Measurements from ENCODE around the gene CEP89.
"Not testable (repeated sequence)": the region's sequence is repeated elsewhere in the genome, so short reads cannot be mapped to it uniquely, and the experiment has no call there.

Gene CEP89

GRCh38 chr19:32877323-32877912 lies 94.3 kb downstream of the CEP89 start:
- in situ Hi-C loops (cut with HindIII; ENCODE audit: low pct_unique_long_range_greater_than_20kb, low sequenced_read_pairs), result no loop called here
- DNase-seq (ENCODE audit: low read depth in 1 of 2, low spot score in 1 of 2), result no peak
- no peak for TF ChIP-seq JUND (IDR thresholded peaks at IDR 0.05; ENCODE audit: low read depth)

- no peak for DNase-seq (ENCODE audit: low read depth in 1 of 2, low spot score in 1 of 2)
- in situ Hi-C loops (cut with HindIII; ENCODE audit: low pct_unique_long_range_greater_than_20kb, low sequenced_read_pairs), result no loop called here
- TF ChIP-seq JUND (IDR thresholded peaks at IDR 0.05; ENCODE audit: low read depth), result no peak
Observed at GRCh38 chr19:32876919-32877285, 94.9 kb downstream of the CEP89 start.

- TF ChIP-seq JUND (IDR thresholded peaks at IDR 0.05; ENCODE audit: low read depth), result no peak
- no peak for DNase-seq (ENCODE audit: low read depth in 1 of 2, low spot score in 1 of 2)
- in situ Hi-C loops (cut with HindIII; ENCODE audit: low pct_unique_long_range_greater_than_20kb, low sequenced_read_pairs), result no loop called here
Observed at GRCh38 chr19:32876236-32876918, 95.4 kb downstream of the CEP89 start.

GRCh38 chr19:32875428-32875827 lies 96.3 kb downstream of the CEP89 start:
- no peak for TF ChIP-seq JUND (IDR thresholded peaks at IDR 0.05; ENCODE audit: low read depth)
- DNase-seq (ENCODE audit: low read depth in 1 of 2, low spot score in 1 of 2), result no peak
- in situ Hi-C loops (cut with HindIII; ENCODE audit: low pct_unique_long_range_greater_than_20kb, low sequenced_read_pairs), result no loop called here

GRCh38 chr19:32874605-32875004 lies 97.2 kb downstream of the CEP89 start:
- in situ Hi-C loops (cut with HindIII; ENCODE audit: low pct_unique_long_range_greater_than_20kb, low sequenced_read_pairs), result no loop called here
- no peak for DNase-seq (ENCODE audit: low read depth in 1 of 2, low spot score in 1 of 2)
- no peak for TF ChIP-seq JUND (IDR thresholded peaks at IDR 0.05; ENCODE audit: low read depth)

- TF ChIP-seq JUND (IDR thresholded peaks at IDR 0.05; ENCODE audit: low read depth), result no peak
- in situ Hi-C loops (cut with HindIII; ENCODE audit: low pct_unique_long_range_greater_than_20kb, low sequenced_read_pairs), result no loop called here
- DNase-seq (ENCODE audit: low read depth in 1 of 2, low spot score in 1 of 2), result no peak
Observed at GRCh38 chr19:32873247-32873959, 98.4 kb downstream of the CEP89 start.

- no peak for DNase-seq (ENCODE audit: low read depth in 1 of 2, low spot score in 1 of 2)
- TF ChIP-seq JUND (IDR thresholded peaks at IDR 0.05; ENCODE audit: low read depth), result no peak
- in situ Hi-C loops (cut with HindIII; ENCODE audit: low pct_unique_long_range_greater_than_20kb, low sequenced_read_pairs), result no loop called here
Observed at GRCh38 chr19:32872391-32872790, 99.4 kb downstream of the CEP89 start.

- no peak for TF ChIP-seq JUND (IDR thresholded peaks at IDR 0.05; ENCODE audit: low read depth)
- in situ Hi-C loops (cut with HindIII; ENCODE audit: low pct_unique_long_range_greater_than_20kb, low sequenced_read_pairs), result no loop called here
- DNase-seq (ENCODE audit: low read depth in 1 of 2, low spot score in 1 of 2), result no peak
Observed at GRCh38 chr19:32870981-32871451, 100.7 kb downstream of the CEP89 start.

GRCh38 chr19:32869966-32870573 lies 101.7 kb downstream of the CEP89 start:
- no peak for DNase-seq (ENCODE audit: low read depth in 1 of 2, low spot score in 1 of 2)

GRCh38 chr19:32869369-32869965 lies 102.3 kb downstream of the CEP89 start, which contains the start of gene SLC7A9:
TSS of gene SLC7A9 (minus strand) at chr19:32869767. CDS start at chr19:32868534, 1,233 bp downstream.
- in situ Hi-C loops (cut with HindIII; ENCODE audit: low pct_unique_long_range_greater_than_20kb, low sequenced_read_pairs), result no loop called here
- no peak for DNase-seq (ENCODE audit: low read depth in 1 of 2, low spot score in 1 of 2)
- no peak for TF ChIP-seq JUND (IDR thresholded peaks at IDR 0.05; ENCODE audit: low read depth)

More at GRCh38 chr19:32869966-32870573, 101.7 kb downstream of the CEP89 start:
- no peak for TF ChIP-seq JUND (IDR thresholded peaks at IDR 0.05; ENCODE audit: low read depth)
- in situ Hi-C loops (cut with HindIII; ENCODE audit: low pct_unique_long_range_greater_than_20kb, low sequenced_read_pairs), result no loop called here

GRCh38 chr19:32868206-32868950 lies 103.4 kb downstream of the CEP89 start:
- TF ChIP-seq JUND (IDR thresholded peaks at IDR 0.05; ENCODE audit: low read depth), result no peak
- in situ Hi-C loops (cut with HindIII; ENCODE audit: low pct_unique_long_range_greater_than_20kb, low sequenced_read_pairs), result no loop called here
- DNase-seq (ENCODE audit: low read depth in 1 of 2, low spot score in 1 of 2), result no peak

GRCh38 chr19:32867436-32867835 lies 104.3 kb downstream of the CEP89 start:
- DNase-seq (ENCODE audit: low read depth in 1 of 2, low spot score in 1 of 2); in situ Hi-C loops (cut with HindIII; ENCODE audit: low pct_unique_long_range_greater_than_20kb, low sequenced_read_pairs): not testable (repeated sequence)

All from T47D (cell line).